ENCODE measurements around the gene LUZP1. TPM values are rescaled to one million over a fixed set of nuclear protein-coding genes. Genes with fewer than 3 reads are reported as not detected.

Gene LUZP1
- total and polyA plus RNA-seq, 2 donors (not counting 3 experiments of a cell fraction or from before 2014, with no cell fraction given): 26.3 to 82.4 TPM

DNA sequence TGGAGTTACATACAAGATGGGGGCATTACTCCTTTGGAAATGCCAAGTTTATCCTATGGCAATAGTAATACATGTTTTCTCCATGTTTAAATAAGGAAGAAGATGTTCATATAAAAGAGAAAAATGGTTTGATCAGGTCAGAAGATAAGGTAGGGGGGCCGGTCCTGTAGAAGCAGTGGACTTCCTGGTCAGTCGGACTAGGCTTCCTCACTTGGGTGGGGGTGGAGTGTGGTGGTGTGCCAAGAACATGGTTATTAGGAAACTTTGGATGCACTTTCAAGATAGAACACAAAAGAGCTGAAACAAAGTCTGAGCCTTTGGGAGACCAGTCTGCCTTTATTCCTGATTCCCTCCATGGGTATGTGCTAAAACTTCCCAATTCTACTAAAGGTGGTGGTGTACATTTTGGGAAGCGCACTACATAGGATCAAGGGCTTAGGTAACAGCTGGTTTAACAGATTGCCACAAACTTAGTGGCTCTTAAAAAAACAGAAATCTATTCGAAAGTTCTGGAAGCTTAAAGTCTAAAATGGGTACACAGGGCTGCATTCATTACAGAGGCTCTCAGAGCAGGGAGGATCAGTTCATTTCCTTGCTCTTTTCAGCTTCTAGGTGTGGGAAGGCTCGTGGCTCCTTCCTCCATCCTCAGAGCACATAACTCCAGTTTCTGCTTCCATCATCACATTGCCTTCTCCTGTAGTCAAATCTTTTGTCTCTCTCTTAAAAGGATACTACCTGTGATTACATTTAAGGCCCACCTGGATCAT is 84.8 kb downstream of the LUZP1 start:
- intact Hi-C loops (cut with micrococcal nuclease) (loop anchor here (5.0 kb wide), 1 partner anchor 107 kb away; no protein-coding TSS in a partner anchor), dilution Hi-C loops (cut with MboI; ENCODE audit: extremely low pct_ligation_motif_present, low sequenced_read_pairs) (no loop called here)
- H3K4me2 ChIP-seq (ENCODE audit: insufficient read depth, low read length): no peak overlapping the region
- H3K9ac ChIP-seq (replicated peaks; ENCODE audit: extremely low read depth, insufficient read depth, low read length): no peak overlapping the region
- peaks cover 12% of the 10 kb centered on the region for H3K79me2 ChIP-seq (ENCODE audit: control insufficient read depth, insufficient read depth, low read length)
- H4K20me1 ChIP-seq (replicated peaks; ENCODE audit: control insufficient read depth, extremely low read depth, insufficient read depth, low read length): peaks cover 3% of the 10 kb centered on the region
- H3K27me3 ChIP-seq (ENCODE audit: control insufficient read depth in 2 of 2, insufficient read depth in 2 of 2, low read length in 2 of 2): no peaks in the 10 kb centered on the region
- no peak for TF ChIP-seq MYC (IDR thresholded peaks at IDR 0.05; ENCODE audit: low read depth, low read length)
- no peak for TF ChIP-seq JUN (IDR thresholded peaks at IDR 0.05; ENCODE audit: borderline replicate concordance, insufficient read depth, insufficient read length, low read depth)
- no peak for TF ChIP-seq FOS (IDR thresholded peaks at IDR 0.05; ENCODE audit: borderline replicate concordance, insufficient read depth, low read length)
- no peak for TF ChIP-seq POLR2AphosphoS5 (IDR thresholded peaks at IDR 0.05; ENCODE audit: insufficient read depth, low read depth, low read length)
- no peak for TF ChIP-seq GATA2 (IDR thresholded peaks at IDR 0.05; ENCODE audit: insufficient read depth, insufficient read length, low read depth, low read length)
- TF ChIP-seq, protein P1, sequence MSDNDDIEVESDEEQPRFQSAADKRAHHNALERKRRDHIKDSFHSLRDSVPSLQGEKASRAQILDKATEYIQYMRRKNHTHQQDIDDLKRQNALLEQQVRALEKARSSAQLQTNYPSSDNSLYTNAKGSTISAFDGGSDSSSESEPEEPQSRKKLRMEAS (IDR thresholded peaks at IDR 0.05; ENCODE audit: insufficient read depth, insufficient read length): no peak
- no peak for TF ChIP-seq EZH2 (IDR thresholded peaks at IDR 0.05; ENCODE audit: borderline replicate concordance, low read depth, low read length, severe bottlenecking)
- TF ChIP-seq POLR2A (IDR thresholded peaks at IDR 0.05; ENCODE audit: low read depth, low read length): no peak
- TF ChIP-seq, protein P2, sequence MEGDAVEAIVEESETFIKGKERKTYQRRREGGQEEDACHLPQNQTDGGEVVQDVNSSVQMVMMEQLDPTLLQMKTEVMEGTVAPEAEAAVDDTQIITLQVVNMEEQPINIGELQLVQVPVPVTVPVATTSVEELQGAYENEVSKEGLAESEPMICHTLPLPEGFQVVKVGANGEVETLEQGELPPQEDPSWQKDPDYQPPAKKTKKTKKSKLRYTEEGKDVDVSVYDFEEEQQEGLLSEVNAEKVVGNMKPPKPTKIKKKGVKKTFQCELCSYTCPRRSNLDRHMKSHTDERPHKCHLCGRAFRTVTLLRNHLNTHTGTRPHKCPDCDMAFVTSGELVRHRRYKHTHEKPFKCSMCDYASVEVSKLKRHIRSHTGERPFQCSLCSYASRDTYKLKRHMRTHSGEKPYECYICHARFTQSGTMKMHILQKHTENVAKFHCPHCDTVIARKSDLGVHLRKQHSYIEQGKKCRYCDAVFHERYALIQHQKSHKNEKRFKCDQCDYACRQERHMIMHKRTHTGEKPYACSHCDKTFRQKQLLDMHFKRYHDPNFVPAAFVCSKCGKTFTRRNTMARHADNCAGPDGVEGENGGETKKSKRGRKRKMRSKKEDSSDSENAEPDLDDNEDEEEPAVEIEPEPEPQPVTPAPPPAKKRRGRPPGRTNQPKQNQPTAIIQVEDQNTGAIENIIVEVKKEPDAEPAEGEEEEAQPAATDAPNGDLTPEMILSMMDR (IDR thresholded peaks at IDR 0.05; ENCODE audit: extremely low read depth in 1 of 2, insufficient read depth in 1 of 2, low read depth in 1 of 2, low read length in 2 of 2): no peak
- peaks cover 28 to 59% of the 10 kb centered on the region in 2 experiments for H3K36me3 ChIP-seq (ENCODE audit: control insufficient read depth in 2 of 2, extremely low read depth in 1 of 2, insufficient read depth in 2 of 2, low read length in 2 of 2)
- DNase-seq (ENCODE audit: low read depth, low spot score) (peak; percentile 49), FAIRE-seq (no peak)
- no peak overlapping the region for H3K4me3 ChIP-seq (replicated peaks in 1 of 3; ENCODE audit: insufficient read depth in 1 of 3, low read depth in 1 of 3, low read length in 3 of 3)
- BruUV-seq (replicated peaks): no TSS peak
- CTCF ChIA-PET: no interaction called here
- H2AFZ ChIP-seq (ENCODE audit: low read depth, low read length): no peak overlapping the region
- POLR2A ChIA-PET: no interaction called here
- H3K4me1 ChIP-seq (ENCODE audit: control insufficient read depth, extremely low read depth, insufficient read depth, low read length): peaks cover 11% of the 10 kb centered on the region
- H3K9me3 ChIP-seq (replicated peaks; ENCODE audit: control insufficient read depth, insufficient read depth, low read length): no peaks in the 10 kb centered on the region
- no peaks in the 10 kb centered on the region for H3K9me1 ChIP-seq (replicated peaks; ENCODE audit: control insufficient read depth, extremely low read depth, insufficient read depth, low read length)
- no peak overlapping the region for H3K27ac ChIP-seq (ENCODE audit: insufficient read depth, low read depth, low read length)
